Activated CD4-positive, alpha-beta T cell treated with anti-CD3 and anti-CD28 coated beads for 36 hours (primary cell): ENCODE results near the gene METTL8. TPM values are rescaled to one million over a fixed set of nuclear protein-coding genes. Genes with fewer than 3 reads are reported as not detected.
"Not testable (repeated sequence)": the region's sequence is repeated elsewhere in the genome, so short reads cannot be mapped to it uniquely, and the experiment has no call there.

ENCODE experiments used
- ATAC-seq: fragments of 200-7000 bp; cut with Tn5 transposase; one replicate; pipeline ENCODE4 v1.10.0; 2021; ENCODE audit warnings: mild to moderate bottlenecking, moderate library complexity
- CTCF ChIA-PET: fragments of 350-600 bp; sonication (Branson Sonifier 250); formaldehyde crosslinking; loops from one replicate; lab custom pipeline; 2021; ENCODE audit warnings: antibody characterized with exemption; lab: Charles Lee
- POLR2A ChIA-PET: fragments of 350-600 bp; sonication (Branson Sonifier 250); formaldehyde crosslinking; loops from one replicate; lab custom pipeline; 2021; ENCODE audit warnings: antibody characterized with exemption, inconsistent platforms; lab: Charles Lee
- DNase-seq: peaks from one replicate; pipeline ENCODE4 v3.0.0-alpha.2; 2020
- H3K27ac Mint-ChIP-seq: one replicate; pipeline ENCODE4 v1.8.0; 2021; ENCODE audit warnings: mixed read lengths
- H3K27me3 Mint-ChIP-seq: one replicate; pipeline ENCODE4 v1.8.0; 2021; ENCODE audit warnings: mixed read lengths
- H3K36me3 Mint-ChIP-seq: one replicate; pipeline ENCODE4 v1.8.0; 2021; ENCODE audit warnings: low read depth, mixed read lengths
- H3K4me1 Mint-ChIP-seq: one replicate; pipeline ENCODE4 v1.8.0; 2021; ENCODE audit warnings: mixed read lengths
- H3K4me3 Mint-ChIP-seq: one replicate; pipeline ENCODE4 v1.8.0; 2021; ENCODE audit warnings: mild to moderate bottlenecking, moderate library complexity, mixed read lengths
- H3K9me3 Mint-ChIP-seq: one replicate; pipeline ENCODE4 v1.8.0; 2021; ENCODE audit warnings: low read depth, mixed read lengths
- intact Hi-C, 2 experiments: fragments of 100-400 bp; cut with DNase I in 1 of 2; cut with micrococcal nuclease in 1 of 2; formaldehyde crosslinking; loops; one replicate each; pipeline versions ENCODE4 v1.14.2 to v1.15.1; 2022 to 2024; cut with DNase I, micrococcal nuclease
- total RNA-seq, 2 experiments: library from RNA; stranded (reverse); gene quantifications; one replicate each; pipeline ENCODE4 v1.2.3, GENCODE V29; 2021

METTL8 gene
- total RNA-seq, 2 experiments from 2014 or later = 39.5 to 47.9 TPM

DNA sequence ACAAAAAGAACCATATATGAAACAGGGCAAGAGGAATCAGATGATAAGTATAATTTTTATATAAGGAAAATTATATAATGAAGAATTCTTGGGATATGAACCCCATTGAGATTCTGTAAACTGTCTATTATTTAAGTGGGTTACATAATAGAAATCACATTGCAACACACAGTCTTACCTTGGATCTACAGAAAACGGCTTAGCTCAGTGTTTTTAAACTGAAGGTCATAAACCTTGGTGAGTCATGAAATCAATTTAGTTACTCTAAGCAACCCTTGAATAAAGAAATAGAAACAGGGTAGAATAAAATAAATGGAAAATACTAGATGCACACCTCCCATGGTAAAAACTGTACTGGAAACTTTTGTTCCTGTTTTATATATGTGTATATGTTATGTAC lies 50.7 kb downstream of the METTL8 start:
- POLR2A ChIA-PET = no interaction called here
- CTCF ChIA-PET = no interaction called here
- ATAC-seq (no peak), DNase-seq (no peak)
- Mint-ChIP-seq H3K4me1 (peaks cover 2% of the 10 kb centered on the region), H3K27me3 (no peaks in the 10 kb centered on the region), H3K36me3 (peaks cover 58% of the 10 kb centered on the region), H3K4me3 (no peak overlapping the region), H3K9me3 (peaks cover 18% of the 10 kb centered on the region), H3K27ac (no peak overlapping the region)
- intact Hi-C loops = no loop called here

DNA sequence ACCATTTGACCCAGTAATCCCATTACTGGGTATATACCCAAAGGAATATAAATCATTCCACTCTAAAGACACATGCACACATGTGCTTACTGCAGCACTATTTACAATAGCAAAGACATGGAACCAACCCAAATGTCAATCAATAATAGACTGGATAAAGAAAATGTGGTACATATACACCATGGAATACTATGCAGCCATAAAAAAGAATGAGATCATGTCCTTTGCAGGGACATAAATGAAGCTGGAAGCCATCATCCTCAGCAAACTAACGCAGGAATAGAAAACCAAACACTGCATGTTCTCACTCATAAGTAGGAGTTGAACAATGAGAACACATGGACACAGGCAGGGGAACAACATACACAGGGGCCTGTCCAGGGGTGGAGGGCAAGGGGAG lies 51.6 kb downstream of the METTL8 start:
- H3K4me3 Mint-ChIP-seq, H3K4me1 Mint-ChIP-seq, H3K27ac Mint-ChIP-seq, intact Hi-C loops, CTCF ChIA-PET, POLR2A ChIA-PET, H3K27me3 Mint-ChIP-seq, DNase-seq, ATAC-seq: not testable (repeated sequence)
- Mint-ChIP-seq H3K36me3 (peaks cover 67% of the 10 kb centered on the region), H3K9me3 (peaks cover 24% of the 10 kb centered on the region)

DNA sequence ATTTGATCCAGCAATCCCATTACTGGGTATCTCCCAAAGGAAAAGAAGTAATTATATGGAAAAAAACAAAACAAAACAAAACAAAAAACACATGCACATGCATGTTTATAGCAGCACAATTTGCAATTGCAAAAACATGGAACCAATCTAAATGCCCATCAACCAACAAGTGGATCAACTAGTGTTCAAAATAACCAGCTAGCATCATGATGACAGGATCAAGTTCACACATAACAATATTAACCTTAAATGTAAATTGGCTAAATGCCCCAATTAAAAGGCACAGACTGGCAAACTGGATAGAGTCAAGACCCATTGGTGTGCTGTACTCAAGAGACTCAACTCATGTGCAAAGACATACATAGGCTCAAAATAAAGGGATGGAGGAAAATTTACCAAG lies 55.9 kb downstream of the METTL8 start:
- CTCF ChIA-PET, ATAC-seq, H3K27ac Mint-ChIP-seq, H3K27me3 Mint-ChIP-seq, POLR2A ChIA-PET, intact Hi-C loops, H3K4me1 Mint-ChIP-seq, H3K4me3 Mint-ChIP-seq, DNase-seq: not testable (repeated sequence)
- Mint-ChIP-seq H3K9me3 (peaks cover 36% of the 10 kb centered on the region), H3K36me3 (peaks cover 73% of the 10 kb centered on the region)

DNA sequence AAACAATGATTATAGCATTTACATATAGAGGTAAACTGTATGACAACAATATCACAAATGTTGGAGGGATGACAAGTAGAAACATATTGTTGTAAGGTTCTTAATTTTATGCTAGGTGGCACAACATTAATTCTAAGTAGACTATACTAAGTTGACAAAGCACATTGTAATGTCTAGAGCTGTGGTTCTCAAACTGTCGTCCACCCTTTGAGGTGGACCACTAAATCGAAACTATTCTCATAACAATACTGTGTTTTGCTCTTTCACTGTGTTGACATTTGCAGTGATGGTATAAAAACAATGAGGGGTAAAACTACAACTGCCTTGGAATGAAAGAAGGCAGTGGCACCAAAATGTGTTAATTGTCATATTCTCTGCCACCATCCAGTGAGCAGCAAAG lies 66.1 kb downstream of the METTL8 start:
- Mint-ChIP-seq H3K4me3 (no peak overlapping the region), H3K4me1 (no peaks in the 10 kb centered on the region), H3K27me3 (no peaks in the 10 kb centered on the region), H3K27ac (no peak overlapping the region), H3K9me3 (peaks cover 11% of the 10 kb centered on the region), H3K36me3 (peaks cover 14% of the 10 kb centered on the region)
- ChIA-PET POLR2A (no interaction called here), CTCF (interaction anchor here (0.6 to 1.1 kb wide), 3 partner anchors 11 to 496 kb away, joined by 3 to 4 read pairs (median 3); no protein-coding TSS in a partner anchor)
- ATAC-seq (no peak), DNase-seq (no peak)
- intact Hi-C loops = no loop called here

DNA sequence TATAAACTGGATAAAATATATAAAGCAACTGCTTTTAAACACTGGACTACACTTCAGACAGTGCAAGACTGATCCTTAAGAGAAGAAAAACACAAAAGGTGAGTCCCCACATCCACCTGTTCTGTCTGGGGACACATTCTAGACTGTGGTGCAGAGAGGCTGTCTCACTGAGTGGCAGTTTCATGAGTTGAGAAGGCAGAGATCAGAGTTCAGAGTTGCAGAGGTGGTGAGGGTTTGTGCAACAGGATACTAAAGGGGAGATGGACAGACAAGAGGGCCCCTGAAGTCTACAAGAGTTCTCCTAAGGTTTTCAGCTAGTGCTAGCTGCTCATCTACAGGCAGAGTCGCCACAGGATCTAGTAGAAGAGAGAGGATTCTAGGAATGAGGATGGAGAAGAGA lies 68.0 kb downstream of the METTL8 start:
- no peak for ATAC-seq
- Mint-ChIP-seq H3K4me1 (no peaks in the 10 kb centered on the region), H3K9me3 (peaks cover 11% of the 10 kb centered on the region), H3K27ac (no peak overlapping the region), H3K27me3 (no peaks in the 10 kb centered on the region), H3K36me3 (peaks cover 14% of the 10 kb centered on the region), H3K4me3 (no peak overlapping the region)
- ChIA-PET POLR2A (no interaction called here), CTCF (no interaction called here)
- no peak for DNase-seq
- intact Hi-C loops = no loop called here

DNA sequence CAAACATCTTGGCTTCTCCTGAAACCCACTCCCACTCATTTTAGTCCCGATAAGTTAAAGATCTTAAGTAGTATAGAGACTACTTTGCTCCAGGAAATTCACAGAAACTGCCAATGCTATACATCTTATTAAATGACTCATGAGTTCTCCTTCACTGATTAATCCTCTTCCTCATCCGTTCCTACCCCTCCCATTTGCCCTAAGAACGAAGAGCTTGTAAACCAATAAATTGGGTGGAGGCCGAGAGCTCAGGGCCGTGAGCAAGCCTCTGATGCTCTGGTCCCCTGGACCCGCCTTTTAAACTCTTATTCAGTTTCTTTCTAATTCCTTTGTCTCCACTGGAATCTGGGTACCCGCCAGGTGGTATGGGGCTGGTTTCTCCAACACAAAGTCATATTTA lies 68.6 kb downstream of the METTL8 start:
- no peak for ATAC-seq
- ChIA-PET POLR2A (no interaction called here), CTCF (no interaction called here)
- Mint-ChIP-seq H3K4me1 (no peaks in the 10 kb centered on the region), H3K36me3 (peaks cover 14% of the 10 kb centered on the region), H3K27ac (no peak overlapping the region), H3K27me3 (no peaks in the 10 kb centered on the region), H3K9me3 (peaks cover 11% of the 10 kb centered on the region), H3K4me3 (no peak overlapping the region)
- intact Hi-C loops = no loop called here
- no peak for DNase-seq

DNA sequence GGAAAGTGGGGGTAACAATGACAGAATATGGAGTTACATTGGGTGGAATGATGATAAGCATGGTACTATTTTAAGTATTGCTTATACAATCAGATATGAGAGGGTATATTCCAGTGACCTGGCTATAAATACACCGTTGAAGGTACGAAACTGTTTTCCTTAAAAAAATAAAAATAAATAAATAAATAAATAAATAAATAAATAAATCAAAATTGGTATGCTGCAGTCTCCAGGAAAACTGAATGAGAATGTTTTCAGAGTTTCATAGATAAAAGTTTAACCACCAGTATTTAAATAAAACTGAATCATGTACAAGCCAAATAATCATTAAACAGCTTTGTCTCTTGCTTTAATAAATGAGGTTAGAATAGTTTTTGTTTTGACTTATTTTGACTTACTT lies 71.4 kb downstream of the METTL8 start:
- no peaks in the 10 kb centered on the region for H3K4me1 Mint-ChIP-seq
- DNase-seq (no peak), ATAC-seq (no peak)
- H3K4me3 Mint-ChIP-seq = no peak overlapping the region
- peaks cover 10% of the 10 kb centered on the region for H3K9me3 Mint-ChIP-seq
- H3K27me3 Mint-ChIP-seq = no peaks in the 10 kb centered on the region
- CTCF ChIA-PET = interaction anchor here (1.1 to 1.2 kb wide), 2 partner anchors 17 to 433 kb away, joined by 3 to 4 read pairs; partner anchors contain the start of gene GORASP2
- POLR2A ChIA-PET = no interaction called here
- H3K27ac Mint-ChIP-seq = no peak overlapping the region
- H3K36me3 Mint-ChIP-seq = peaks cover 33% of the 10 kb centered on the region
- intact Hi-C loops = no loop called here

DNA sequence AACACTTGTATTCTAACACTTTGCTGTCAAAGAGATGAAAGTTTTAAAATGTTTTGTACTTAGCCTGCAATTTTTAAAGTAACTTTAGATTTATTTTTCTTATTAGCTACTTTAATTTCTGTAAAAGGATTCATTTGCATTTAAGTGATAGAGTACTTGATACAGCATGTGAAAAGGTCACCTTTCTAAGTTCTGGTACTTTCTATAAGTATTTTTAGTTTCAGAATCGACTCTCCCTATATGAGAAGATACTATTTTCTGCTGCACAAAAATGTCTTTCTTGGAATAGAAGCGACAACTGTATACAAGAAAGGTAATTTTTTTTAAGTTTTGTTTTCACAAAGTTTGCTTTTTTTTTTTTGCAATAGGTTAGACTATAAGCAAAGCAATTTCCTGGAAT lies 72.9 kb downstream of the METTL8 start:
- H3K9me3 Mint-ChIP-seq = peaks cover 2% of the 10 kb centered on the region
- peaks cover 29% of the 10 kb centered on the region for H3K36me3 Mint-ChIP-seq
- CTCF ChIA-PET = interaction anchor here (0.5 to 0.6 kb wide), 2 partner anchors 735 to 1443 kb away, joined by 3 read pairs; no protein-coding TSS in a partner anchor
- no peak for ATAC-seq
- intact Hi-C loops = no loop called here
- no peak overlapping the region for H3K4me3 Mint-ChIP-seq
- no peaks in the 10 kb centered on the region for H3K27me3 Mint-ChIP-seq
- DNase-seq = no peak
- no peak overlapping the region for H3K27ac Mint-ChIP-seq
- POLR2A ChIA-PET = no interaction called here
- H3K4me1 Mint-ChIP-seq = no peaks in the 10 kb centered on the region

DNA sequence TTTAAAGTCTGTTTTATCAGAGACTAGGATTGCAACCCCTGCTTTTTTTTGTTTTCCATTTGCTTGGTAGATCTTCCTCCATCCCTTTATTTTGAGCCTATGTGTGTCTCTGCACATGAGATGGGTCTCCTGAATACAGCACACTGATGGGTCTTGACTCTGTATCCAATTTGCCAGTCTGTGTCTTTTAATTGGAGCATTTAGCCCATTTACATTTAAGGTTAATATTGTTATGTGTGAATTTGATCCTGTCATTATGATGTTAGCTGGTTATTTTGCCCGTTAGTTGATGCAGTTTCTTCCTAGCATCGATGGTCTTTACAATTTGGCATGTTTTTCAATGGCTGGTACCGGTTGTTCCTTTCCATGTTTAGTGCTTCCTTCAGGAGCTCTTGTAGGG lies 80.0 kb downstream of the METTL8 start:
- POLR2A ChIA-PET, ATAC-seq, H3K27me3 Mint-ChIP-seq, H3K4me1 Mint-ChIP-seq, CTCF ChIA-PET, H3K27ac Mint-ChIP-seq, DNase-seq, intact Hi-C loops, H3K4me3 Mint-ChIP-seq: not testable (repeated sequence)
- peaks cover 21% of the 10 kb centered on the region for H3K36me3 Mint-ChIP-seq
- peaks cover 12% of the 10 kb centered on the region for H3K9me3 Mint-ChIP-seq

DNA sequence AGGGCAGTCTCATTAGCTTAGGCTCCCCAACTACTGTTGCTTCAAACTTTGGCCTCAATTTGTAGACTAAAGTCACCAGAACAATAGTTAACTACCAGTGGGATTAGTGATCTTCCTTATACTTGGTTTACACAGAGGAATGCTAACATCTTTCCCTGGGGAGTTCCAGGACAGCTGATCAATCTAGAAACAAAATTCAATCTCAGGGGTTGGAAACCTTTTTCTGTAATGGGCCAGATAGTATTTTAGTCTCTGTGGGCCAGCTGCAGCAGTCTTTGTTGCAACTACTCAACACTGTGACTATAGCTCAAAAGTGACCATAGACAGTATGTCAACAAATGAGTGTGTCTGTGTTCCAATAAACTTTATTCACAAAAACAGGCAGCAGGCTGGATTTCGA lies 85.7 kb downstream of the METTL8 start:
- CTCF ChIA-PET = interaction anchor here (0.8 to 1.5 kb wide), 4 partner anchors 28 to 207 kb away, joined by 3 to 6 read pairs (median 4); no protein-coding TSS in a partner anchor
- POLR2A ChIA-PET = interaction anchor here (0.5 to 1.2 kb wide), 3 partner anchors 10 to 68 kb away, joined by 3 to 4 read pairs (median 3); no protein-coding TSS in a partner anchor
- intact Hi-C loops = loop anchor here in 1 of 2 experiments (5.0 kb wide), 1 partner anchor 54 kb away; no protein-coding TSS in a partner anchor
- no peak overlapping the region for H3K27ac Mint-ChIP-seq
- no peak overlapping the region for H3K4me3 Mint-ChIP-seq
- DNase-seq (no peak), ATAC-seq (no peak)
- H3K27me3 Mint-ChIP-seq = no peaks in the 10 kb centered on the region
- H3K36me3 Mint-ChIP-seq = peaks cover 6% of the 10 kb centered on the region
- peaks cover 33% of the 10 kb centered on the region for H3K4me1 Mint-ChIP-seq
- H3K9me3 Mint-ChIP-seq = peaks cover 7% of the 10 kb centered on the region

DNA sequence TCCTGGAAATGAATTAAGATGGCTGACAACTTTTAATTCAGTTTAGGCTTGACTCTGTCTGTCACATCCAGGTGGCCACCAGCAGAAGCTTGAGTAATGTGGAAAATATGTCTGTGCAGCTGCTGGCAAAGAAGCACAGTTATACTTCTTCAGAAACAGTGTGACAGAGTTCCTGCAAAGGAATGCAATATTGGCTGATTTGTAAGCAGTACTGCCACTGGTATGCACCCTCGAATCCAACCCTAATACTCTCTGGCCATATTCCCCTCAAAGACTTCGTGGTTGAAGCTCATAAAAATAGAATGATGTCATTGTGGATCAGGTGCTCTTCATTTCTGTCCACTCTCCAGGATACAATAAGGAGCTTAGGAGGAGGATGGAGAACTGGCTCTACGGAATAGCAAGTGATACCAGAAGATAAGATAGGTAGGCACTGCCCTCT lies 86.2 kb downstream of the METTL8 start:
- ChIA-PET CTCF (interaction anchor here (0.8 to 1.5 kb wide), 4 partner anchors 27 to 206 kb away, joined by 3 to 6 read pairs (median 4); no protein-coding TSS in a partner anchor), POLR2A (interaction anchor here (0.5 to 1.2 kb wide), 4 partner anchors 9 to 68 kb away, joined by 3 to 4 read pairs (median 3); no protein-coding TSS in a partner anchor)
- Mint-ChIP-seq H3K36me3 (peaks cover 6% of the 10 kb centered on the region), H3K4me3 (no peak overlapping the region), H3K27ac (peak overlapping the region; percentile 82), H3K4me1 (peaks cover 34% of the 10 kb centered on the region), H3K27me3 (no peaks in the 10 kb centered on the region), H3K9me3 (peaks cover 7% of the 10 kb centered on the region)
- intact Hi-C loops = loop anchor here (1.0 to 5.0 kb wide), 4 partner anchors 21 to 69 kb away; no protein-coding TSS in a partner anchor
- DNase-seq (peak; percentile 55), ATAC-seq (peak; percentile 85)
